Activated CD8-positive, alpha-beta T cell treated with anti-CD3 and anti-CD28 coated beads, Interleukin-2, amount 10 ng/mL, durations not matched to agents 7 days and 5 days (primary cell): ENCODE measurements around the gene ZP4. TPM values are rescaled to one million over a fixed set of nuclear protein-coding genes. Genes with fewer than 3 reads are reported as not detected.

Experiments used
- ATAC-seq: fragments of 150-1000 bp; cut with Tn5 transposase; one replicate; pipeline ENCODE4 v1.10.0; 2021; ENCODE audit warnings: moderate library complexity
- CTCF ChIA-PET: fragments of 350-600 bp; sonication (Branson Sonifier 250); formaldehyde crosslinking; loops from one replicate; lab custom pipeline; 2021; ENCODE audit warnings: antibody characterized with exemption; lab: Charles Lee
- POLR2A ChIA-PET: fragments of 350-600 bp; sonication (Branson Sonifier 250); formaldehyde crosslinking; loops from one replicate; lab custom pipeline; 2021; ENCODE audit warnings: antibody characterized with exemption; lab: Charles Lee
- DNase-seq: peaks from one replicate; pipeline ENCODE4 v3.0.0-alpha.2; 2020
- H3K27ac Mint-ChIP-seq: one replicate; pipeline ENCODE4 v1.8.0; 2021; ENCODE audit warnings: mild to moderate bottlenecking, mixed read lengths
- H3K27me3 Mint-ChIP-seq: one replicate; pipeline ENCODE4 v1.8.0; 2021; ENCODE audit warnings: low read depth, mixed read lengths
- H3K36me3 Mint-ChIP-seq: one replicate; pipeline ENCODE4 v1.8.0; 2021; ENCODE audit warnings: low read depth, mixed read lengths
- H3K4me1 Mint-ChIP-seq: one replicate; pipeline ENCODE4 v1.8.0; 2021; ENCODE audit warnings: low read depth, mixed read lengths
- H3K4me3 Mint-ChIP-seq: one replicate; pipeline ENCODE4 v1.8.0; 2021; ENCODE audit warnings: mild to moderate bottlenecking, mixed read lengths
- H3K9me3 Mint-ChIP-seq: one replicate; pipeline ENCODE4 v1.8.0; 2022; ENCODE audit warnings: mixed read lengths; ENCODE audit not compliant: insufficient read depth
- total RNA-seq, 2 experiments: library from RNA; stranded (reverse); gene quantifications; one replicate each; pipeline ENCODE4 v1.2.3, GENCODE V29; 2021

The ZP4 gene
- total RNA-seq, 2 experiments from 2014 or later: not detected

DNA sequence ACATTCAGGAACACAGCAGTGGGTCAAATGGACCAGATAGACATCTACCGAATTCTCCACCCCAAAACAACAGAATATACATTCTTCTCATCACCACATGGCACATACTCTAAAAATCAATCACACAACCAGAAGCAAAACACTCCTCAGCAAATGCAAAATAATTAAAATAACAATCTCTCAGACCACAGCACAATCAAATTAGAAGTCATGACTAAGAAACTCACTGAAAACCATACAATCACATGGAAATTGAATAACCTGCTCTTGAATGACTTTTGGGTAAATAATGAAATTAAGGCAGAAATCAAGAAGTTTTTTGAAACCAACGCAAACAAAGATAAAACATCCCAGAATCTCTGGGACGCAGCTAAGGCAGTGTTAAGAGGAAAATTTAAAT, 49.2 kb downstream of the ZP4 start:
- ATAC-seq (no peak), DNase-seq (no peak)
- H3K9me3 Mint-ChIP-seq: no peaks in the 10 kb centered on the region
- H3K27me3 Mint-ChIP-seq: no peaks in the 10 kb centered on the region
- no peaks in the 10 kb centered on the region for H3K36me3 Mint-ChIP-seq
- POLR2A ChIA-PET: no interaction called here
- CTCF ChIA-PET: no interaction called here
- H3K27ac Mint-ChIP-seq: no peak overlapping the region
- no peak overlapping the region for H3K4me3 Mint-ChIP-seq
- no peaks in the 10 kb centered on the region for H3K4me1 Mint-ChIP-seq

DNA sequence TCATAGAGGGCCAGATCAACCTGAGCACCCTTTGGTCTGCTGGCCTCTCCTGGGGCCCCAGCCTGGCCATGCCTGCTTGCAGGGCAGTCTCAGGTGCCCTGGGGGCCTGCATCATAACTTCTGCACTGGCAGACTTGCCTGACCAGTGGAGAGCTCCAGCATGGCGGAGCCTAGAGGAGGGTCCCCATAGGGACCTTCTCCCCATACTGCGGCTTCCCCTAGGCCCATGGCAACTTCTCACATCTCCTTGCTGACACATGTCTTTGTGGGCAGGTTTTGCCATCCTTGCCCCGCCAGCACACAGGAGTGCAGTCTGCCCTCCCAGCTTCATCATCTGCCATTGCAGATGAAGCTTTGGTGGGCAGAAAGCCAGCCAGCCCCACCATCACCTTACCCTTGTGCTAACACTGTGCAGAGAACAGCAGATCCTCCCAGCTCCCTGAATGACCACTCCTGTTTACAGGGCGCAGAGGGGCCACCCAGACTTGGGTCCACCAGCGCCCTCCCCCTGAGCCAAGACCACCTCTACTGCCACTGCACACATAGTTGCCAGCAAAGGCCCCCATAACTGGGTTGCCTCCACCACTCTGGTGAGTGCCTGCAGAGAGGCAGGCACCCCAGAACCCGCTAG, 51.7 kb downstream of the ZP4 start:
- H3K4me1 Mint-ChIP-seq: no peaks in the 10 kb centered on the region
- no peaks in the 10 kb centered on the region for H3K9me3 Mint-ChIP-seq
- ChIA-PET POLR2A (no interaction called here), CTCF (no interaction called here)
- no peaks in the 10 kb centered on the region for H3K36me3 Mint-ChIP-seq
- no peak overlapping the region for H3K4me3 Mint-ChIP-seq
- DNase-seq (no peak), ATAC-seq (no peak)
- H3K27me3 Mint-ChIP-seq: no peaks in the 10 kb centered on the region
- H3K27ac Mint-ChIP-seq: no peak overlapping the region

DNA sequence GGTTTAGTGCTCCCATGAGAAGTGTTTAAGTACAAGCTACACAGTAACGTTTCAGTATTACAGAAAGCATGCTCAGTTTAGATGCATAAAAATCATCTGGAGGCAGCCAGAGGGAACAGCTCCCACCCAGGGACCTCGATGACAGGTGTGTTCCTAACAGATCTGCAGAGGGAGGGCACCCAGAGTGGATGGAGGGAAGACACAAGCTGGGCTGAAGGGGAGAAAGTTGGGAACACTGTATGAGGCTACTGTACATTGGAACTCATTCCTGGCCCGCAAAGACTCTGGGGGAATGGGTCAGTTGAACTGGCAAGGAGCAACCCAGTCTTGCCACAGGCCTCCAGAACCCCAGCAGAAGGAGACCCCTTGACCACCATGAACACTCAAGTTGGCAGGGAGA, 52.4 kb downstream of the ZP4 start:
- Mint-ChIP-seq H3K27me3 (no peaks in the 10 kb centered on the region), H3K9me3 (no peaks in the 10 kb centered on the region), H3K36me3 (no peaks in the 10 kb centered on the region), H3K4me3 (no peak overlapping the region), H3K27ac (no peak overlapping the region), H3K4me1 (no peaks in the 10 kb centered on the region)
- ATAC-seq: no peak
- no peak for DNase-seq
- ChIA-PET POLR2A (no interaction called here), CTCF (no interaction called here)

DNA sequence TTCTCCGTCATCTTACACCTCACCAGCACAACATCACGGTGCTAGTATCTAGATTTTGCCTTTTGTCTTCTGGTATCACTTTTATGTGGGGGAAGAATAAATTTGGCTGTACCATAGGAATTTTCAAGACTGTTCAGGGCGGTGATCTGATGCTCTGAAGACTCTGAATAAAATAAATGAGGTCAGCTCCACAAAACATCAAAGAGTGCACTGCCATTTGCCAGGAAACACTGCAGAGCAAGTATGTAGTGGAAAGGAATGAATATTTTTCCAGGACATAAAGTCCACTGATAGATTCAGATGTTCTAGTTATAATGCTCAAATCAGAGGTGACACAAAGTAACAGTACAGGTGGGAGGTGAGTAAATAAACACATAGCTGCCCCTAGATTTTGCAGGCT, 56.3 kb downstream of the ZP4 start:
- ATAC-seq (no peak), DNase-seq (no peak)
- ChIA-PET CTCF (no interaction called here), POLR2A (no interaction called here)
- H3K27ac Mint-ChIP-seq: no peak overlapping the region
- H3K9me3 Mint-ChIP-seq: no peaks in the 10 kb centered on the region
- H3K4me3 Mint-ChIP-seq: no peak overlapping the region
- no peaks in the 10 kb centered on the region for H3K36me3 Mint-ChIP-seq
- no peaks in the 10 kb centered on the region for H3K27me3 Mint-ChIP-seq
- H3K4me1 Mint-ChIP-seq: no peaks in the 10 kb centered on the region

DNA sequence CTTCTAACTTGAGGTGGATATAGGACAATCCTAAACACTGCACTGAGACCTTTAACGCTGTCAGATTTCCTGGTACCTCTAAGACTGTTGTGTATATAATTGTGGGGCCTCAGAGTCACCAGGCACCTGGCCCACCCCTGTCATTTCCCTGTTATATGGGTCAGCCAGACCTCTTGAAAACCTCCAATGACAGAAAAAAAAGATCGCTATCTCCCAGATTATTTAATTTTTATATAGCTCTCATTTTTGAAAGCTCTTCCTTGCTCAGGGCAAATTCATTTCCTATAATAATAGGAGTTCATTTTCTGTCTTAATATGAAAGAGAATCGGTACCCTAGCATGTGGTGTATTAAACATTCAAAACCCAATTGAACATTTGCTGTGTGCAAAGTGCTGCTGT, 56.7 kb downstream of the ZP4 start:
- Mint-ChIP-seq H3K36me3 (no peaks in the 10 kb centered on the region), H3K4me3 (no peak overlapping the region), H3K4me1 (no peaks in the 10 kb centered on the region), H3K27me3 (no peaks in the 10 kb centered on the region), H3K9me3 (no peaks in the 10 kb centered on the region), H3K27ac (no peak overlapping the region)
- ChIA-PET POLR2A (no interaction called here), CTCF (no interaction called here)
- DNase-seq (no peak), ATAC-seq (no peak)

DNA sequence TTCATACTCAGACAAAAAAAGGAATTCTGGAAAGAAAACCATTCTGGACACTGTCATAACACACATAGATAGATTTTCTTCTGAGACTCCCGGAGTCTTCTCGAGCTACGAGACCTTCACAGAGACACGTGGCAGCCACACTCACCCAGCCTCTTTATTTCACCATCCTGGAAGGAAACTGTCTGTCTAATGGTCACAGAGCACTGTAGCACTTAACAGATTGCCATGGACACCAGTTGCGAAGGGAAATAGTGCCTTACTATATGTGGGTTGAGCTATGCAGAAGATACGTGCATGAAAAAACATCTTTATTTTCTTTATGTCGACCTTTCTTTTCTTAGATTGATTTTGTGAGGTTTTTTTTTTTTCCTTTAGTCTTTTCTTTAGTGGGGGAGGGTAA, 57.9 kb downstream of the ZP4 start:
- ChIA-PET CTCF (no interaction called here), POLR2A (no interaction called here)
- Mint-ChIP-seq H3K36me3 (no peaks in the 10 kb centered on the region), H3K27me3 (no peaks in the 10 kb centered on the region), H3K4me3 (no peak overlapping the region), H3K9me3 (no peaks in the 10 kb centered on the region), H3K4me1 (no peaks in the 10 kb centered on the region), H3K27ac (no peak overlapping the region)
- DNase-seq: no peak
- no peak for ATAC-seq
